Left hindlimb (tissue), 1 donor: ENCODE data around the gene YAP1.

Source experiments
- DNase-seq: peaks from one replicate; pipeline ENCODE4 v3.0.0-alpha.2; 2018

YAP1 gene

DNA sequence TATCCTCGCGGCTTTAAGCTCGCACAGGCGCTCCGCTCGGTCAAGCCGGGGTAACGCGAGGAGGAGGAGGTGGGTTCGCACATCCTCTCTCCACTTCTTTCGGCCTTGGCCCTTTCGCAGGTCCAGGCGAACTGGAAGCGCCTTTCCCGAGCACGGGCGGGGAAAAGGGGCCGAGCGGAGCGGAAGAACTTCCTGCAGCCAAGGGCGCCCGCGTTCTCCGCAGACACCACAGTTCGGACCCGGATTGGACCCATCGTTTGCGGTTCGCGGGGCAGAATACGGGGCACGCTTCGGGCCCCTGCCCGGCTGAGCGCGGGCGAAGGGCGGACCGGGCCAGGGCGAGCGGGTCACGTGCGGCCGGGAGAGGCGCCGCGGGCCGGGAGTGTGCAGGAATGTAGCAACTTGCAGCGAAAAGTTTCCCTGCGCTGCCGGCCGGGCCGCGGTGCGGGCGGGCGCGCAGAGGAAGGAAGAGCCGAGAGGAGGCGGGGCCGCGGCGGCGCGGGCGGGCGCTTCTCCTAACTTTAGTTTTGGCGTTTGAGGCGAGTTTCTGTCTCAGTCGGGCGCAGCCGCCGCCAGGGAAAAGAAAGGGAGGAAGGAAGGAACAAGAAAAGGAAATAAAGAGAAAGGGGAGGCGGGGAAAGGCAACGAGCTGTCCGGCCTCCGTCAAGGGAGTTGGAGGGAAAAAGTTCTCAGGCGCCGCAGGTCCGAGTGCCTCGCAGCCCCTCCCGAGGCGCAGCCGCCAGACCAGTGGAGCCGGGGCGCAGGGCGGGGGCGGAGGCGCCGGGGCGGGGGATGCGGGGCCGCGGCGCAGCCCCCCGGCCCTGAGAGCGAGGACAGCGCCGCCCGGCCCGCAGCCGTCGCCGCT, at the start of gene YAP1:
Gene YAP1 (plus strand): TSS at position 552 of the 865 bp plus-strand sequence. CDS start 402 bp downstream, outside the sequence.
- peak; percentile 95 for DNase-seq

DNA sequence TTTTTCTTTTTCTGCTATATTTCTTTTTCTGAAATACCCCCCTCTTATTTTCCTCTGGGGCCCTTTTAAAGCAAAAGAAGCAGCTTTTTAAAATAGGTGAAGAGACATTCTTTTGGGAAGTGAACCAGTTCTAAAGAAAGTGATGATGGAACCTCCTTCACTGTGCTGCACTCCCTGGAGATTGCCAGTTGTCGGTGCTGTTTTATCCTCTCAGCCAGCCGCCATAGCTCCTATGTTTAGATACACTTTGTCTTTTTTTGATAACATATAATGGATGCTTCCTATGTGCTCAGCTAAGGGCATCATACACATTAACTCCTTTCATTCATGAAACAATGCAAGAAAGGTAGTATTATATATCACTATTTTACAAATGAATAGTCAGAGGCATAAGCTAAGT, 49.0 kb upstream of the YAP1 start:
- DNase-seq = no peak

GRCh38 chr11:102062106-102062505, 48.1 kb upstream of the YAP1 start:
- DNase-seq = no peak

DNA sequence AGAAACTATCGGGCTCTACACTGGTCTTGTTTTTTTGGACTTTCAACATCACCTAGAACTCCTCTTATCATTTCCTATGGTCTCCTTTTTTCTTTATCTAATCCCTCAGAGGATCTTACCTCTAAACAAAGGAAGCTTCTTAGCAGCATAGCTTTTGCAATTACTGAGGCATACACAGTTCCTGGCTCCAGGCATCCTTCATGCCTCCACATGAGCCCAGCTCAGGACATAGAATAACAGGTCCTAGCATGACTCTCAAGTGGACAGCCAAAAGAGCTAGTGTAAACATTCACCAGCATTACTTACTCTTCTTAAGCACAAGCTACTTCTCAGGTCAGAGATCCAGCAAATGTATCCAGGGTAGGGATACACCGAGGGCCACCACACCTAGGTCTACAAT, 45.9 kb upstream of the YAP1 start:
- DNase-seq = no peak

- no peak for DNase-seq
Observed at GRCh38 chr11:102070766-102071165, 39.5 kb upstream of the YAP1 start.

GRCh38 chr11:102071497-102072472, 38.5 kb upstream of the YAP1 start:
- DNase-seq = no peak

DNA sequence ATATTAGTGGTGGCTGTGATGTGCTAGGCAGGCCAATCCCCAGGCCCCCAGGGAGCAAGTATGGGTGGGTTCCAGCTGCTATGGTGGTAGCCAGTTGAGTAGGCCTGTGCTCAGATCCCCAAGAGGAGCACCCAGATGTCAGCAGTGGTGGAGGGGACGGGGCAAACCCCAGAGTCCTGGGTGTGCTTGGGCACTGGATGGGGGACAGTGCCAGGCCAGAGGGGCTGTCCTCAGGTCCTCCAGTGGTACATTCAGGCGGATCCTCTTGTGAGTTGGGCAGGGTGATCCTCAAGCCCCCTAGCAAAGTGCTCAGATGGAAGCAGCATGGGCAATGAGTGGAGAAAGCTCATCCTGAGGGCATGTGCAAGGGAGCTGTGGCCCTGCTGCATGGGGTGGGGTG, 37.0 kb upstream of the YAP1 start:
- DNase-seq = no peak

GRCh38 chr11:102079625-102080024, 30.6 kb upstream of the YAP1 start:
- DNase-seq = no peak

DNA sequence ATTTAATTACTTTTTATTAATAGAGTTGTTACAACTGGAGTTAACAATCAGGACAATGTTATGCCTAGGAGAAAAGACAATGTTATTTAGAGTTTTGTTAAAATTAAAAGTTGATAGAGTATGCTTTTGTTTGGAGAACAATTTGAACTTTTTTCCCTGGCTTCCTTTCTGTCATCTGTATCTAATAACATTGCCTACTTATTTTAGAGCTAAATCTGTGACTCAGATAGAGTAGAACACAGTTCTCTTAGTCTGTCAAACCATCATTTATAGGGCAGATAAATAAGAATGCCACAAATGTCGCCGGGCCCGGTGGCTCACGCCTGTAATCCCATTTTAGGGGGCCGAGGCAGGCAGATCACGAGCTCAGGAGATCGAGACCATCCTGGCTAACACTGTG, 28.9 kb upstream of the YAP1 start:
- DNase-seq = no peak

DNA sequence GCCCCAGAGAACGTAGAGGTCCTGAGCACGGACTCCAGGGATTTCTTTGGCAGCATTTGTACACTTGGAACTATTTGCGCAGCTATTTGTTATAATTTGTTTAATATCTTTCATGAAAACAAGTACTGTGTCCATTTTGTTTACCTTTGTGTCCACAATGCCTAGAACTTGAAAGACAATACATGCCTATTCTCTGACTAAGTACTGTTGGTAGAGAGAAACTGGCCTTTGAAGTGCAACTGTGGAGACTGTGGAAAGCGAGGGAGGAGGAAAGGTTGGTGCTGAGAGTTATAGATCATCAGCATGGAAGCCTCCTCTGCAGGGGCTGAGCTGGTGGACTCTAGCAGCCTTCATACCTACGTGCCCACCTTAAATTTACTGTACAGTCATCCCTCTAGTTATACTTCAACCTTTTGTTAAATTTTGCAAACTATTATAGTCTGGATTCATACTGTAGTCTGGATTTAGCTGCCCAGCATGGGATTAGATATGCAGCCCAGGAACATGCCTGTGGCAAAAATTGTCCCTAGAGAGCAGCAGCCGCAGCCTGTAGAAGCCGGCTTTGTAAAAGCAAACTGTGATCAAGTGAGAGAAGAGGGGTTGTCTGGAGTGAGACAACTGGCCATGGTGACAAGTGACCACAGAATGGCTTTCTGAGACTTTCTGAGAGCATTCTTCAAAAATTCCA, 24.2 kb upstream of the YAP1 start:
- DNase-seq = no peak

- DNase-seq = no peak
Observed at GRCh38 chr11:102097186-102097585, 13.1 kb upstream of the YAP1 start.

GRCh38 chr11:102099755-102100154, 10.5 kb upstream of the YAP1 start:
- no peak for DNase-seq

DNA sequence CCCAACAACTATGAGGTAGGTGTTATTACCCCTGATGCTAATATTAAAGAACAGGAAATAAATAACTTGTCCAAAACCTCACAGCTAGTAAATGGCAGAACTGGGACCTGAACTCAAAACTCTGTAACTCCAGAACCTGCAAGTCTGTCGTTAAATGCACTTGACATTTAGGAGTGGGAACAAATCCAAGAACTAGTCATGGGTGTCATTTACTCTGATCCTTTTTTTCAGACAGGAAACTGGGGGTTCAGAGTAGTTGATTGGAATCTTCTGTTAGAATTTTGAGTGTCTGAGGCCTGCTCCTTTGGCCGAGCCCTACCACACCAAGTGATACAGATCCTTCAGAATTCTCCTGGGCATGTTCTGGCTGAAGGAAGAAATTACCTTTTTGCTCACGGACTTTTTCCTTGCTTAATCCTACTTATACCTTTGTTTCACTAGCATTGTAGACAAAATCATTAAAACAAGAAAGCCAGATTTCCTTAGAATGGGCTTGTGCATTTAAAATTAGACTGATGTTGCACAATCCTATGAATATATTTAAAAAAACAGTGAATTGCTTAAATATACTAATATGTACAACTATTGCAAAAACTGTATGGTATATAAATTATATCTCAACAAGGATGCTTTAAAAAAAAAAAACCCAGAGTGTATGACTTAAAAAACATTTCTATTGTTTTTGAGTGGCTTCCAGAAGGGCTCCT, 1.4 kb upstream of the YAP1 start:
- DNase-seq = no peak

DNA sequence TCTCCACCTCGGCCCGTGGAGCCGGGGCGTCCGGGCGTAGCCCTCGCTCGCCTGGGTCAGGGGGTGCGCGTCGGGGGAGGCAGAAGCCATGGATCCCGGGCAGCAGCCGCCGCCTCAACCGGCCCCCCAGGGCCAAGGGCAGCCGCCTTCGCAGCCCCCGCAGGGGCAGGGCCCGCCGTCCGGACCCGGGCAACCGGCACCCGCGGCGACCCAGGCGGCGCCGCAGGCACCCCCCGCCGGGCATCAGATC, 439 bp downstream of the YAP1 start:
- DNase-seq = no peak

GRCh38 chr11:102111011-102111786, 952 bp downstream of the YAP1 start:
- DNase-seq = peak; percentile 91

DNA sequence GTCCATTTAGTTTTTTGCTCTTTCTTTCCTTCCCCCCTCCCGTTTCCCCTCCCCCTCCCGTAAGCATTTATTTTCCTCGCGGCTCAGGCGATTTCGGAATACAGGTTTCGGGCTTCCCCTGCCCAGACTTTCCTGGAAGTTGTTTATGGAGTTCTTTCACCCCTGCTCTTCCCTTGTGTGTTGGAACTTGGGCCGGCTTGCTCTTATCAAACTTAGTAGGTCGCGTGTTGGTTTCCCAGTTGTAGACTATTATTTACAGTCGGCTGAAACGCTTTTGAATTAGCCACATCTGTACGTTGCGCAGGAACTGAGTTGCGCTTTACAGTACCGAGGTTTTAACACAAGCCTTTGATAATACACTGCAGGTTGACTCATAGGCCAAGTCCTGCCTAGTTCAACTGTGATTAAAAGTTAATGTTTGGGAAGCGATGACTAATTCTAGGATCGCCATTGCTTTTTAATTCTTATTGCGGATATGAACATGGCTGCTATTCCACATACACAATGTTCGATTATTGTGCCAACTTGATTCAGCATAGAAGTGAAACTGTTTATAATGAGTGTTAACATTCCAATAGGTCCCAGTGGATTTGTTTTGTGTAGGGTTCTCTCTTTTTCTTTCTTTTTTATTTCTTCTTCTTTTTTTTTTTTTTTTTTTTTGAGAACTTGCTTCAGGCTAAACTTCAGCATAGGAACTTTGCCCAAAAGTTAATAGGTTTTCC, 1.7 kb downstream of the YAP1 start:
- DNase-seq = no peak

DNA sequence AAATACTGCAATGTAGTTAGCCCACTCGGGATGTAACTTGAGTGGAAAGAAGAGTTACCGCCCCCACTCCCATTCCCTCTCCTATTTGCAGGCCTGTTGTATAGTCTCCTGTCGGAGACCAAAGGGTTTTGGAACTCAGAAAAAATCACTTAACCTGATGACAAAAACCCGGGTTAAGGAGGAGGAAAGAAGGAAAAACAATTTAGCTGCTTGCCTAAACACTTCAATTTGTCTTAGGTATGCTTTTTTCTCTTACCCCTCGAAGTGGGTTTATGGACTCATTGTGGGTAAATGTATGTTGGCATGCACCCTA, 2.2 kb downstream of the YAP1 start:
- peak; percentile 41 for DNase-seq

GRCh38 chr11:102114032-102114431, 3.8 kb downstream of the YAP1 start:
- no peak for DNase-seq

DNA sequence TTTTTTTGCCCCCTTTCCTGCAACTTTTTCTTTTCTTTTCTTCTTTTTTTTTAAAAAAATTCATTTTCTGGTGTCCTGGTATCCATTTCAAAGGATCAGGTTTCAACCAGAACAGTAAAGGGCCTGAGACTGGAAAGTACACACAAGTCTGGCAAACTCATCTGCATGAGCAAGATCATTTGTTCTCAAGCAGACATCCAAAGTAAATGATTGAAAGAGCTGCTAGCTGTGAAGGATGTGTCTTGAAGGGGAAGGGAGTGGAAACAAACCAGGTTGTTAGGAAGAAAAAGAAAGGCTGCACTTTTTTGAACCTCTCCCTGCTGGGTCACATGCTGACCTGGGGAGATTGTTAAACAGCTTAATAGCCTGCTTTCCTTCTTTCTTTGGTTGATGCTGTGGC, 5.3 kb downstream of the YAP1 start:
- no peak for DNase-seq

DNA sequence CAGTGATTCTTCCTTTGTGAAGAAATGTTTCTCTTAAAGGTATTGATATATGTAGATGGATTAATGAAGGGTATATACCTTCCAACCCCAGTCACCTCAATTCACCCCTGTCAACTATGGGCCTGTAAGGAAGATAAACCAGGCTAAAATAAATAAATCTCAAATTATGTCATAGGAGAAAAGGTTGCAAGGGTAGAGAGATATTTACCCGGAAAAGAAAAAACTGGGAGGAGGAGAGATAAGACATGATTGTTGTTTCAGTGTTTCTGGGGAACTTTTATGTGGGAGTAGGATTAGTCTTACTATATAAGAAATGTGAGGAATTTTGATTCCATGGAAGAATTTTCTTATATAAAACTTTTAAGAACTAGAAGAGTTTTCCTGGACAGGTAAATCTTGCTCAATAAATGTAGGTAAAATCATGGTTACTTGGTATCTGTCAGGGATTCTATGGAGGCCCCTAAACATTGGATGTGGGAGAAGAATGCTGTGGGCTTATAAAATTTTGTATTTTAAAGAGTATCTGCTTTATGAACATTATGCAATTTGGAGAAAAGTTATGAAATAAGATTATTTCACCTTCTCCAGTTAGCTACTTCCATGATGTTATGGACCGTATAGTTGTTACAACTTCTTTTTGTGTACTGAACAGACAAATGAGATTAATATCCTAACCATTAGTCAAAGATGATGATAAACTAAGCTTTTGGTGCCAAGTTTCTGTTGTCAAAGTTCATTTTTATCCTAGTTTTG, 6.4 kb downstream of the YAP1 start:
- no peak for DNase-seq
